Stimulated activated CD4-positive, alpha-beta T cell treated with anti-CD3 and anti-CD28 coated beads, Interleukin-12 subunit alpha, Interleukin-12 subunit beta, amount 100 ng/mL, for 24 hours (primary cell): Measurements from ENCODE around the gene MAP4K5.
A peak's percentile ranks its signal among the peaks of the same experiment; 100 is the strongest.

Experiments used
- DNase-seq, 2 experiments: peaks; one replicate each; pipeline ENCODE4 v3.0.0-alpha.2; 2020; ENCODE audit warnings: low read depth in 2 of 2

Gene MAP4K5

GRCh38 chr14:50399251-50400032 lies 132.9 kb downstream of the MAP4K5 start:
- no peak for DNase-seq

GRCh38 chr14:50398189-50398580 lies 134.2 kb downstream of the MAP4K5 start:
- no peak for DNase-seq

- DNase-seq: no peak
These were observed 134.8 kb downstream of the MAP4K5 start for GRCh38 chr14:50397390-50398188.

GRCh38 chr14:50396631-50397389 lies 135.6 kb downstream of the MAP4K5 start, which contains the start of gene CDKL1:
CDKL1 (minus strand) TSS chr14:50396881; CDS start chr14:50395868, 1,013 bp downstream.
- peak; percentile 24 to 55 for DNase-seq

- DNase-seq: no peak
These were observed 136.9 kb downstream of the MAP4K5 start for GRCh38 chr14:50395448-50395847.

- DNase-seq: no peak
These were observed 137.7 kb downstream of the MAP4K5 start for GRCh38 chr14:50394713-50395112.

- DNase-seq: no peak
These were observed 142.5 kb downstream of the MAP4K5 start for GRCh38 chr14:50389668-50390441.

- no peak for DNase-seq
These were observed 144.0 kb downstream of the MAP4K5 start for GRCh38 chr14:50388256-50388931.

GRCh38 chr14:50387548-50387947 lies 144.8 kb downstream of the MAP4K5 start:
- no peak for DNase-seq

GRCh38 chr14:50383618-50384225 lies 148.6 kb downstream of the MAP4K5 start:
- no peak for DNase-seq

- DNase-seq: no peak
These were observed 150.5 kb downstream of the MAP4K5 start for GRCh38 chr14:50381823-50382287.

- no peak for DNase-seq
These were observed 151.4 kb downstream of the MAP4K5 start for GRCh38 chr14:50381008-50381407.

GRCh38 chr14:50380455-50380854 lies 151.9 kb downstream of the MAP4K5 start:
- no peak for DNase-seq

- no peak for DNase-seq
These were observed 152.8 kb downstream of the MAP4K5 start for GRCh38 chr14:50379563-50379962.

GRCh38 chr14:50377550-50378085 lies 154.8 kb downstream of the MAP4K5 start:
- no peak for DNase-seq

GRCh38 chr14:50375760-50376159 lies 156.6 kb downstream of the MAP4K5 start:
- DNase-seq: no peak

- no peak for DNase-seq
These were observed 158.4 kb downstream of the MAP4K5 start for GRCh38 chr14:50373959-50374358.

GRCh38 chr14:50371546-50371945 lies 160.8 kb downstream of the MAP4K5 start:
- no peak for DNase-seq
